Activated B cell treated with CpG ODN at 0.5 μM for 24 hours (primary cell): ENCODE results near the gene SPATA45. TPM values are rescaled to one million over a fixed set of nuclear protein-coding genes. Genes with fewer than 3 reads are reported as not detected.

ENCODE experiments used
- ATAC-seq: fragments of 200-7000 bp; cut with Tn5 transposase; one replicate; pipeline ENCODE4 v1.10.0; 2021; ENCODE audit warnings: low read depth, mild to moderate bottlenecking, moderate library complexity
- CTCF ChIA-PET: fragments of 350-600 bp; sonication (Branson Sonifier 250); formaldehyde crosslinking; loops from one replicate; lab custom pipeline; 2021; ENCODE audit warnings: antibody characterized with exemption; lab: Charles Lee
- POLR2A ChIA-PET: fragments of 350-600 bp; sonication (Branson Sonifier 250); formaldehyde crosslinking; loops from one replicate; lab custom pipeline; 2021; ENCODE audit warnings: antibody characterized with exemption; lab: Charles Lee
- DNase-seq: peaks from one replicate; pipeline ENCODE4 v3.0.0; 2022
- H3K27ac Mint-ChIP-seq: one replicate; pipeline ENCODE4 v1.8.0; 2020; ENCODE audit warnings: mixed read lengths
- H3K27me3 Mint-ChIP-seq: one replicate; pipeline ENCODE4 v1.8.0; 2021; ENCODE audit warnings: mixed read lengths
- H3K36me3 Mint-ChIP-seq: one replicate; pipeline ENCODE4 v1.8.0; 2021; ENCODE audit warnings: low read depth, mixed read lengths
- H3K4me1 Mint-ChIP-seq: one replicate; pipeline ENCODE4 v1.8.0; 2021; ENCODE audit warnings: mixed read lengths
- H3K4me3 Mint-ChIP-seq: one replicate; pipeline ENCODE4 v1.8.0; 2020; ENCODE audit warnings: mild to moderate bottlenecking, mixed read lengths
- H3K9me3 Mint-ChIP-seq: one replicate; pipeline ENCODE4 v1.8.0; 2020; ENCODE audit warnings: mixed read lengths
- CTCF ChIP-seq: fragments of 200-600 bp; IDR thresholded peaks from one replicate; pipeline ENCODE4 v1.8.0; 2022; ENCODE audit warnings: antibody characterized with exemption, mild to moderate bottlenecking
- intact Hi-C: fragments of 100-400 bp; cut with micrococcal nuclease; formaldehyde crosslinking; loops from one replicate; pipeline ENCODE4 v1.15.1; 2024
- total RNA-seq: library from RNA; stranded (reverse); gene quantifications from 2 replicates; pipeline ENCODE4 v1.2.3, GENCODE V29; 2022

Gene SPATA45
- total RNA-seq, 1 donor from 2014 or later, result not detected

- ChIA-PET POLR2A (no interaction called here), CTCF (no interaction called here)
- Mint-ChIP-seq H3K27me3 (no peaks in the 10 kb centered on the region), H3K4me3 (no peak overlapping the region), H3K36me3 (peaks cover 5% of the 10 kb centered on the region), H3K4me1 (peaks cover 17% of the 10 kb centered on the region), H3K27ac (no peak overlapping the region), H3K9me3 (peaks cover 12% of the 10 kb centered on the region)
- ATAC-seq, result no peak
- intact Hi-C loops, result no loop called here
- TF ChIP-seq CTCF, result no peak
- no peak for DNase-seq
These were observed 24.5 kb downstream of the SPATA45 start for GRCh38 chr1:212822956-212823355.

- no peak for TF ChIP-seq CTCF
- CTCF ChIA-PET, result no interaction called here
- DNase-seq, result no peak
- no peak overlapping the region for H3K4me3 Mint-ChIP-seq
- no peak overlapping the region for H3K27ac Mint-ChIP-seq
- peaks cover 8% of the 10 kb centered on the region for H3K9me3 Mint-ChIP-seq
- POLR2A ChIA-PET, result no interaction called here
- peaks cover 17% of the 10 kb centered on the region for H3K4me1 Mint-ChIP-seq
- no peaks in the 10 kb centered on the region for H3K27me3 Mint-ChIP-seq
- ATAC-seq, result no peak
- peaks cover 3% of the 10 kb centered on the region for H3K36me3 Mint-ChIP-seq
- intact Hi-C loops, result no loop called here
These were observed 26.5 kb downstream of the SPATA45 start for GRCh38 chr1:212820969-212821368.

GRCh38 chr1:212819726-212820125 is 27.7 kb downstream of the SPATA45 start:
- Mint-ChIP-seq H3K27me3 (no peaks in the 10 kb centered on the region), H3K4me1 (peaks cover 17% of the 10 kb centered on the region), H3K4me3 (peak overlapping the region; percentile 72), H3K36me3 (peaks cover 8% of the 10 kb centered on the region), H3K9me3 (peaks cover 3% of the 10 kb centered on the region), H3K27ac (peak overlapping the region; percentile 67)
- CTCF ChIA-PET, result interaction anchor here (1.1 kb wide), 1 partner anchor 9 kb away, joined by 3 read pairs; no protein-coding TSS in a partner anchor
- TF ChIP-seq CTCF, result no peak
- ATAC-seq (peak; percentile 72), DNase-seq (no peak)
- POLR2A ChIA-PET, result interaction anchor here (0.6 to 1.8 kb wide), 3 partner anchors 28 to 203 kb away, joined by 4 to 15 read pairs (median 9); partner anchors contain the start of genes FLVCR1, NSL1 and TATDN3
- intact Hi-C loops, result loop anchor here (5.0 kb wide), 1 partner anchor 38 kb away; the partner anchor contains the start of gene FLVCR1

GRCh38 chr1:212816567-212817278 is 30.7 kb downstream of the SPATA45 start:
- ATAC-seq, result no peak
- DNase-seq, result no peak
- no peak overlapping the region for H3K4me3 Mint-ChIP-seq
- H3K4me1 Mint-ChIP-seq, result peaks cover 17% of the 10 kb centered on the region
- H3K9me3 Mint-ChIP-seq, result no peaks in the 10 kb centered on the region
- ChIA-PET POLR2A (no interaction called here), CTCF (interaction anchor here (1.0 kb wide), 1 partner anchor 178 kb away, joined by 3 read pairs; no protein-coding TSS in a partner anchor)
- peaks cover 18% of the 10 kb centered on the region for H3K36me3 Mint-ChIP-seq
- intact Hi-C loops, result loop anchor here (5.0 kb wide), 1 partner anchor 41 kb away; the partner anchor contains the start of gene FLVCR1
- no peaks in the 10 kb centered on the region for H3K27me3 Mint-ChIP-seq
- no peak for TF ChIP-seq CTCF
- H3K27ac Mint-ChIP-seq, result no peak overlapping the region
